Endothelial cell of umbilical vein (primary cell): ENCODE data around the gene TRIM77. TPM values are rescaled to one million over a fixed set of nuclear protein-coding genes. Genes with fewer than 3 reads are reported as not detected.
"Not testable (repeated sequence)": the region's sequence is repeated elsewhere in the genome, so short reads cannot be mapped to it uniquely, and the experiment has no call there.

Experiments
- BruUV-seq: library from RNA; stranded (reverse); fragments of 400-500 nt; replicated peaks from 2 replicates; lab custom pipeline; 2021; lab: Mats Ljungman, UMichigan
- CTCF ChIA-PET: fragments of 300-600, 350-600 bp; sonication (Branson Sonifier 250); formaldehyde crosslinking; loops from one replicate; lab custom pipeline; 2021; ENCODE audit warnings: antibody characterized with exemption, inconsistent platforms; lab: Charles Lee
- POLR2A ChIA-PET: fragments of 300-600, 350-600 bp; sonication (Branson Sonifier 250); formaldehyde crosslinking; loops from one replicate; lab custom pipeline; 2021; ENCODE audit warnings: antibody characterized with exemption, inconsistent platforms; lab: Charles Lee
- DNase-seq: peaks from one replicate; pipeline ENCODE4 v3.0.0-alpha.2; 2011; ENCODE audit warnings: low read depth, low spot score
- FAIRE-seq: peaks from 2 replicates; lab custom pipeline; 2011; peaks lifted over from hg19 to GRCh38; lab: Jason Lieb, UNC
- H2AFZ ChIP-seq: 2 replicates; pipeline ENCODE4 v1.6.0; 2012; ENCODE audit warnings: low read depth, low read length, control low read depth, inconsistent platforms
- H3K27ac ChIP-seq: 2 replicates; pipeline ENCODE4 v1.5.1; 2011; ENCODE audit warnings: low read depth, mild to moderate bottlenecking, control low read depth, low read length, moderate library complexity; ENCODE audit not compliant: insufficient read depth
- H3K27me3 ChIP-seq, 2 experiments: 2 replicates each; pipeline versions ENCODE4 v1.6.0 to v1.6.1; 2011; ENCODE audit warnings: low read length in 2 of 2, mixed read lengths in 1 of 2; ENCODE audit not compliant: control insufficient read depth in 2 of 2, insufficient read depth in 2 of 2
- H3K36me3 ChIP-seq, 2 experiments: 2 replicates in 1 of 2; 3 replicates in 1 of 2; pipeline ENCODE4 v1.5.1; 2011; ENCODE audit warnings: low read length in 2 of 2, mild to moderate bottlenecking in 1 of 2, moderate library complexity in 1 of 2; ENCODE audit not compliant: control insufficient read depth in 2 of 2, insufficient read depth in 2 of 2; ENCODE audit errors: extremely low read depth in 1 of 2
- H3K4me1 ChIP-seq: 3 replicates; pipeline ENCODE4 v1.5.1; 2011; ENCODE audit warnings: mild to moderate bottlenecking, low read length; ENCODE audit not compliant: control insufficient read depth, insufficient read depth; ENCODE audit errors: extremely low read depth
- H3K4me2 ChIP-seq: 2 replicates; pipeline ENCODE4 v1.6.1; 2011; ENCODE audit warnings: low read length, control low read depth, mixed read lengths; ENCODE audit not compliant: insufficient read depth
- H3K4me3 ChIP-seq, 3 experiments: fragments of 200-600 bp in 1 of 3; sonication (generic), shearing (Covaris generic) in 1 of 3; replicated peaks in 1 of 3; 2 replicates each; pipeline ENCODE4 v1.5.1; 2011 to 2016; ENCODE audit warnings: control low read depth in 3 of 3, low read length in 3 of 3, mild to moderate bottlenecking in 2 of 3, inconsistent platforms in 1 of 3, low read depth in 1 of 3, moderate library complexity in 1 of 3; ENCODE audit not compliant: insufficient read depth in 1 of 3
- H3K79me2 ChIP-seq: 2 replicates; pipeline ENCODE4 v1.6.0; 2012; ENCODE audit warnings: low read length, inconsistent platforms; ENCODE audit not compliant: control insufficient read depth, insufficient read depth
- H3K9ac ChIP-seq: replicated peaks from 2 replicates; pipeline ENCODE3; 2011; ENCODE audit warnings: low read length, control low read depth; ENCODE audit not compliant: insufficient read depth; ENCODE audit errors: extremely low read depth
- H3K9me1 ChIP-seq: replicated peaks from 3 replicates; pipeline ENCODE4 v1.6.0; 2011; ENCODE audit warnings: mild to moderate bottlenecking, low read length; ENCODE audit not compliant: control insufficient read depth, insufficient read depth; ENCODE audit errors: extremely low read depth
- H3K9me3 ChIP-seq: replicated peaks from 2 replicates; pipeline ENCODE4 v1.5.1; 2012; ENCODE audit warnings: low read length, inconsistent platforms; ENCODE audit not compliant: control insufficient read depth, insufficient read depth
- H4K20me1 ChIP-seq: replicated peaks from 2 replicates; pipeline ENCODE3; 2011; ENCODE audit warnings: mild to moderate bottlenecking, low read length; ENCODE audit not compliant: control insufficient read depth, insufficient read depth; ENCODE audit errors: extremely low read depth
- dilution Hi-C: fragments of 300-500 bp; cut with MboI; formaldehyde crosslinking; loops from one replicate; pipeline ENCODE4 v1.15.0; 2019; ENCODE audit warnings: low sequenced_read_pairs; ENCODE audit not compliant: extremely low pct_ligation_motif_present
- intact Hi-C: fragments of 100-400 bp; cut with micrococcal nuclease; formaldehyde crosslinking; loops from one replicate; pipeline ENCODE4 v1.10.0; 2022
- polyA plus RNA-seq, 4 experiments: library from polyadenylated mRNA; depleted of rRNA in 3 of 4; stranded (reverse) in 3 of 4; unstranded in 1 of 4; fragments of >200 nt; gene quantifications; 2 replicates each; pipeline versions ENCODE4 v1.2.1 to v1.2.3, GENCODE V29; 2011 to 2012; ENCODE audit warnings: missing spikeins in 1 of 4
- total RNA-seq: library from RNA; stranded (reverse); gene quantifications from 2 replicates; pipeline ENCODE4 v1.2.3, GENCODE V29; 2021

TRIM77 gene
- total and polyA plus RNA-seq, 2 donors (not counting 3 experiments of a cell fraction or from before 2014, with no cell fraction given), result not detected

GRCh38 chr11:89707080-89707479, 3.0 kb upstream of the TRIM77 start:
- CTCF ChIA-PET, BruUV-seq: not testable (repeated sequence)

DNA sequence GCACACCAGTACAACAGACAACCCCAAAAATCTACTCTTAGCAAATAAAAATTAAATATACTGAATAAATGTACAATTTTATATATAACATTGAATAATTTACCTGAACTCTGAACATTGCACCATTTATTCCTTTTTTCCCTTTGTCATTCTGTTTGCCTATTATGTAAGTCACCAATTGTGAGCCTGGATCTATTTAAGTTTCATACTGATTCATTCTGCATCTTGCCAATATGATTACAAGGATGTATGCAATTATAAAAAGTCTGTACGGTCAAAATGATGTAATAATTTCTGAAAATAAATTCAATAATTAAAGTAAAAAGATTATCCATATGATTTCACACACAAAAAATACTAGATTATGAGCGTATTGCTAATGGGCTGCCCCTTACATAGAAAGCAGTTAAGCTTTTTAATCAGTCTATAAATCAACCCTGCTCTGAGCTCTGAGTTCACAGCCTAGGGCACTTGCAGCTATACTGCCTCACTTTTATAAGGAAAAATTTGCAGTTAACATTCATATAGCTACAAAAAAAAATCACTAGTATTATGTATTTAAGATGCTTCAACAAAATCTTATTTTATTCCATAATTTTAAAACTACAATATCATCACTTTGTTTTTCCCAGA, 14.9 kb downstream of the TRIM77 start:
- H3K36me3 ChIP-seq, H3K27me3 ChIP-seq, POLR2A ChIA-PET, FAIRE-seq, dilution Hi-C loops, H2AFZ ChIP-seq, CTCF ChIA-PET, H3K9me3 ChIP-seq, H3K79me2 ChIP-seq, H3K9ac ChIP-seq, DNase-seq, H3K9me1 ChIP-seq, intact Hi-C loops, H4K20me1 ChIP-seq, H3K27ac ChIP-seq, H3K4me3 ChIP-seq, BruUV-seq, H3K4me2 ChIP-seq, H3K4me1 ChIP-seq: not testable (repeated sequence)

More at GRCh38 chr11:89707080-89707479, 3.0 kb upstream of the TRIM77 start:
- H3K9ac ChIP-seq, H3K79me2 ChIP-seq, H3K36me3 ChIP-seq, H3K27me3 ChIP-seq, FAIRE-seq, H3K9me1 ChIP-seq, H2AFZ ChIP-seq, intact Hi-C loops, H3K4me1 ChIP-seq, dilution Hi-C loops, H3K27ac ChIP-seq, POLR2A ChIA-PET, H3K9me3 ChIP-seq, DNase-seq, H3K4me2 ChIP-seq, H3K4me3 ChIP-seq, H4K20me1 ChIP-seq: not testable (repeated sequence)

DNA sequence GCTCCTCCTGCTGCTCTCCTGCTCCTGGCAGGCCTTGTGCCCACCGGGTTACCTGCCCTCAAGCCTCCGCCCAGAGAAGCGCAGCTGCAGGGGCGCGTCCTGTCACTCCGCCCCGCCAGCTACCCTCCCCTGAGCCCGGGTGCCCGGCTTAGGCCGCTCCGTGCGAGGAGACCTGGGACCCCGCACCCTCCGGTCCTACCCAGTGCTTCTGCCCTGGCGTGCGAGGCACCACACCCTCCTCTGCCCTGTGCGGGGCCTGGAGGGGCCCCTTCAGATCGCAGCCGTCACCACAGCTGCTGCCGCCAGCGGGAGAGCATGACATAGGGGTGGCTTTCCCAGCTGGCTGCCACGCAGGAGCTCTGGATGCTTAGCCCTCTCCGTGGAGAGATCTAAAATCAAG, 20.1 kb downstream of the TRIM77 start:
- H3K79me2 ChIP-seq, FAIRE-seq, DNase-seq, H3K4me1 ChIP-seq, H4K20me1 ChIP-seq, H3K4me3 ChIP-seq, H3K9me3 ChIP-seq, CTCF ChIA-PET, H3K9me1 ChIP-seq, H2AFZ ChIP-seq, H3K4me2 ChIP-seq, H3K27ac ChIP-seq, BruUV-seq, POLR2A ChIA-PET, intact Hi-C loops, H3K27me3 ChIP-seq, H3K9ac ChIP-seq, H3K36me3 ChIP-seq, dilution Hi-C loops: not testable (repeated sequence)
